ENCODE measurements around the gene IDE. TPM values are rescaled to one million over a fixed set of nuclear protein-coding genes. Genes with fewer than 3 reads are reported as not detected.

IDE gene
- 26.5 and 41.2 TPM in 2 replicates for total RNA-seq (2021)
- percentile 76 among the genes with signal in this experiment for Bru-seq, nascent RNA
- percentile 70 among the genes with signal in this experiment for BruChase-seq, experiment 1, labeled RNA remaining after a 2-hour chase
- percentile 77 among the genes with signal in this experiment for BruChase-seq, experiment 2, labeled RNA remaining after a 6-hour chase
- long read RNA-seq, full-length matches to known transcripts, result 27 of 41 reads
- long read RNA-seq, partial matches to known transcripts, result 2 of 41 reads
- long read RNA-seq, other reads (novel, unspliced or antisense), result 12 of 41 reads

DNA sequence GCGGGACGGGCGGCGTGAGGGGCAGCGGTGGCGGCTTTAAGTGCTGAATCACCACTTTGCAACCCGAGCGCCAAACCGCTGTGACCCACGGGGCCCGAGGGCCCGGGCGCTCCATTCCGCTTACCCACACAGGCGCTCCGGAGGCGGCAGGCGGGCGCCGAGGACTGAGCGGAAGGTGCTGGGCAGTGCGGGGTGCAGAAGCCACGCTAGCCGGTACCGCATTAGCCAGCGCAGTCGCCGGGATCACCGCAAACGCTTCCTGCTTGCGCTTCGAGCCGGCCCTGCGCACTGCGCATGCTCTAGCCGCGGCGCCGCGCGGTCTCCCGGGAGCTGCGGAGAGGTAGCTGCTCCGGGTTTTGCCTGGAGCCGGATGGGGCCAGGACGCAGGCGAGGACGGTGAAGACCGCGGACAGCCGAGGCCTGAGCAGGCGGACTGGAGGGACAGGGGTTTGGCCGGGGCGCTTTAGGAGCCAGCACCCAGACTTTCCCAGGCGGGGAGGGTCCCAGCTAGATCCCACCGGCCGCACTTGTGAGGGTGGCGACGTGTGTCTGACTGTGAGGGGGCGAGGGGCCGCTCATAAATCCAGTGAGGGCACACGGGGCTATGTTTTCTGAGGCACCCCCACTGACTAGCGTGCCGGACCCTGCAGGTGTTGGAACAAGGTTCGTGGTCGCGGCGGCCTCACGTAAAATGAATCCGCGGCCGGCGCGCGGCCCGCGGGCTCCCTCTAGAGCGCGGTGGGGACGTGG is at the start of gene IDE:
Gene IDE (minus strand): TSS at position 296 of the 750 bp plus-strand sequence. CDS start 74 bp downstream, at position 222.
- Histone ChIP-seq H3K9me3 (ENCODE audit: insufficient read depth, low read depth) (no peaks in the 10 kb centered on the region), H3K27me3 (ENCODE audit: insufficient read depth, low read depth) (no peaks in the 10 kb centered on the region), H3K4me2 (peak within 1 kb of the TSS; percentile 91), H3F3A (ENCODE audit: insufficient read depth, low read depth) (peaks cover 18% of the 10 kb centered on the region; the same call in 1 of the 2 replicates), H3K79me2 (ENCODE audit: low read depth) (peaks cover 45% of the 10 kb centered on the region), H3K9me2 (ENCODE audit: insufficient read depth) (no peaks in the 10 kb centered on the region), H3K4me1 (replicated peaks; ENCODE audit: insufficient read depth) (peaks cover 28% of the 10 kb centered on the region), H3K36me3 (ENCODE audit: low read depth) (no peaks in the 10 kb centered on the region), H4K20me1 (ENCODE audit: insufficient read depth) (no peaks in the 10 kb centered on the region), H2AFZ (peak within 1 kb of the TSS; percentile 98), H3K27ac (peak within 1 kb of the TSS; percentile 83), H3K4me3 (peak within 1 kb of the TSS; percentile 93)
- CTCF ChIA-PET, result interaction anchor here (0.6 to 1.4 kb wide), 3 partner anchors 32 to 57 kb away, joined by 3 to 8 read pairs (median 4); no protein-coding TSS in a partner anchor
- POLR2A ChIA-PET (ENCODE audit: unreplicated experiment), result interaction anchor here (0.6 to 0.9 kb wide), 2 partner anchors 48 to 57 kb away, joined by 3 to 5 read pairs; no protein-coding TSS in a partner anchor
- intact Hi-C loops (cut with micrococcal nuclease; ENCODE audit: unreplicated experiment), result loop anchor here (1.0 to 2.0 kb wide), 2 partner anchors 17 to 57 kb away; no protein-coding TSS in a partner anchor
- DNase-seq, result peak; percentile 58 to 81
- BruUV-seq (replicated peaks), result TSS peak; percentile 50
- no peak for TF ChIP-seq EZH2 (IDR thresholded peaks at IDR 0.05; ENCODE audit: low read depth)
- TF ChIP-seq, protein P1, sequence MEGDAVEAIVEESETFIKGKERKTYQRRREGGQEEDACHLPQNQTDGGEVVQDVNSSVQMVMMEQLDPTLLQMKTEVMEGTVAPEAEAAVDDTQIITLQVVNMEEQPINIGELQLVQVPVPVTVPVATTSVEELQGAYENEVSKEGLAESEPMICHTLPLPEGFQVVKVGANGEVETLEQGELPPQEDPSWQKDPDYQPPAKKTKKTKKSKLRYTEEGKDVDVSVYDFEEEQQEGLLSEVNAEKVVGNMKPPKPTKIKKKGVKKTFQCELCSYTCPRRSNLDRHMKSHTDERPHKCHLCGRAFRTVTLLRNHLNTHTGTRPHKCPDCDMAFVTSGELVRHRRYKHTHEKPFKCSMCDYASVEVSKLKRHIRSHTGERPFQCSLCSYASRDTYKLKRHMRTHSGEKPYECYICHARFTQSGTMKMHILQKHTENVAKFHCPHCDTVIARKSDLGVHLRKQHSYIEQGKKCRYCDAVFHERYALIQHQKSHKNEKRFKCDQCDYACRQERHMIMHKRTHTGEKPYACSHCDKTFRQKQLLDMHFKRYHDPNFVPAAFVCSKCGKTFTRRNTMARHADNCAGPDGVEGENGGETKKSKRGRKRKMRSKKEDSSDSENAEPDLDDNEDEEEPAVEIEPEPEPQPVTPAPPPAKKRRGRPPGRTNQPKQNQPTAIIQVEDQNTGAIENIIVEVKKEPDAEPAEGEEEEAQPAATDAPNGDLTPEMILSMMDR (conservative IDR thresholded peaks at IDR 0.05), result peak; percentile 63

DNA sequence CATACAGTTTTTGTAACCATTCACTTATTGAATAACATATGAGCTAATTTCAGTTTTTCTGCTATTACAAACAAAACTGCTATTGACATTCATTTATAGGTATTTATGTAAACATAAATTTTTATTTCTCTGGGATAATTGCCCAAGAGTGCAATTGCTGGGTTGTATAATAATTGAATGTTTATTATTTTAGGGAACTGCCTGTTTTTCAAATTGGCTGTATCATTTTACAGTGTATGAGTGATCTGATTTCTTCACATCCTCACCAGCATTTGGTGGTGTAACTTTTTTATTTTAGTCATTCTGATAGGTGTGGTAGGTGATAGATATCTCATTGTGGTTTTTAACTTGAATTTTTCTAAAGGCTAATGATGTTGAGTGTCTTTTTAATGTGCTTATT is 45.5 kb upstream of the IDE start:
- CTCF ChIA-PET, result no interaction called here
- Histone ChIP-seq H3K4me1 (replicated peaks; ENCODE audit: insufficient read depth) (no peaks in the 10 kb centered on the region), H2AFZ (no peak overlapping the region), H3K79me2 (ENCODE audit: low read depth) (no peaks in the 10 kb centered on the region), H3K9me2 (ENCODE audit: insufficient read depth) (no peaks in the 10 kb centered on the region), H3F3A (ENCODE audit: insufficient read depth, low read depth) (no peaks in the 10 kb centered on the region), H3K4me2 (no peak overlapping the region), H3K27ac (no peak overlapping the region), H3K4me3 (no peak overlapping the region), H4K20me1 (ENCODE audit: insufficient read depth) (no peaks in the 10 kb centered on the region), H3K9me3 (ENCODE audit: insufficient read depth, low read depth) (no peaks in the 10 kb centered on the region), H3K36me3 (ENCODE audit: low read depth) (no peaks in the 10 kb centered on the region), H3K27me3 (ENCODE audit: insufficient read depth, low read depth) (no peaks in the 10 kb centered on the region)
- DNase-seq, result no peak
- BruUV-seq (replicated peaks), result no TSS peak
- intact Hi-C loops (cut with micrococcal nuclease; ENCODE audit: unreplicated experiment), result no loop called here
- POLR2A ChIA-PET (ENCODE audit: unreplicated experiment), result no interaction called here
- TF ChIP-seq, protein P1 (conservative IDR thresholded peaks at IDR 0.05), result no peak
- TF ChIP-seq EZH2 (IDR thresholded peaks at IDR 0.05; ENCODE audit: low read depth), result no peak

DNA sequence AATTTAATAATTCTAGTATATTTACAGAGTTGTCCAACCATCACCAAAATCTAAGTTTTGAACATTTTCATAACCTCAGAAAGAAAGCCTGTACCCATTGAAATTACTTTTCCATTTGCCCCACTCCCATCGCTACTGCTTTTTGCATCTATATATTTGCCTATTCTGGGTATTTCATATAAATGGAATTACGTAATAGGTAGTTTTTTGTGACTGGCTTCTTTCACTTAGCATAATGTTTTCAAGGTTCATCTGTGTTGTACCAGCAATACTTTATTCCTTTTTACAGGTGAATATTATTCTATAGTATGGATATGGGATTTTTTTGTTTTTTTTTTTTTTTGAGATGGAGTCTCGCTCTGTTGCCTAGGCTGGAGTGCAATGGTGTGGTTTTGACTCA is 41.6 kb upstream of the IDE start:
- Histone ChIP-seq H3K27me3 (ENCODE audit: insufficient read depth, low read depth) (no peaks in the 10 kb centered on the region), H3K79me2 (ENCODE audit: low read depth) (no peaks in the 10 kb centered on the region), H4K20me1 (ENCODE audit: insufficient read depth) (no peaks in the 10 kb centered on the region), H3K4me1 (replicated peaks; ENCODE audit: insufficient read depth) (no peaks in the 10 kb centered on the region), H2AFZ (no peak overlapping the region), H3K4me2 (no peak overlapping the region), H3K27ac (no peak overlapping the region), H3K4me3 (no peak overlapping the region), H3K9me3 (ENCODE audit: insufficient read depth, low read depth) (no peaks in the 10 kb centered on the region), H3F3A (ENCODE audit: insufficient read depth, low read depth) (no peaks in the 10 kb centered on the region), H3K9me2 (ENCODE audit: insufficient read depth) (no peaks in the 10 kb centered on the region), H3K36me3 (ENCODE audit: low read depth) (no peaks in the 10 kb centered on the region)
- no peak for DNase-seq
- intact Hi-C loops (cut with micrococcal nuclease; ENCODE audit: unreplicated experiment), result no loop called here
- ChIA-PET POLR2A (ENCODE audit: unreplicated experiment) (interaction anchor here (0.7 kb wide), 1 partner anchor 99 kb away, joined by 3 read pairs; no protein-coding TSS in a partner anchor), CTCF (no interaction called here)
- no peak for TF ChIP-seq EZH2 (IDR thresholded peaks at IDR 0.05; ENCODE audit: low read depth)
- TF ChIP-seq, protein P1 (conservative IDR thresholded peaks at IDR 0.05), result no peak
- BruUV-seq (replicated peaks), result no TSS peak
